Measurements from ENCODE around the gene CDH15. TPM values are rescaled to one million over a fixed set of nuclear protein-coding genes. Genes with fewer than 3 reads are reported as not detected.

Gene CDH15
- total RNA-seq, 1 donor from 2014 or later: 0.18 TPM

DNA sequence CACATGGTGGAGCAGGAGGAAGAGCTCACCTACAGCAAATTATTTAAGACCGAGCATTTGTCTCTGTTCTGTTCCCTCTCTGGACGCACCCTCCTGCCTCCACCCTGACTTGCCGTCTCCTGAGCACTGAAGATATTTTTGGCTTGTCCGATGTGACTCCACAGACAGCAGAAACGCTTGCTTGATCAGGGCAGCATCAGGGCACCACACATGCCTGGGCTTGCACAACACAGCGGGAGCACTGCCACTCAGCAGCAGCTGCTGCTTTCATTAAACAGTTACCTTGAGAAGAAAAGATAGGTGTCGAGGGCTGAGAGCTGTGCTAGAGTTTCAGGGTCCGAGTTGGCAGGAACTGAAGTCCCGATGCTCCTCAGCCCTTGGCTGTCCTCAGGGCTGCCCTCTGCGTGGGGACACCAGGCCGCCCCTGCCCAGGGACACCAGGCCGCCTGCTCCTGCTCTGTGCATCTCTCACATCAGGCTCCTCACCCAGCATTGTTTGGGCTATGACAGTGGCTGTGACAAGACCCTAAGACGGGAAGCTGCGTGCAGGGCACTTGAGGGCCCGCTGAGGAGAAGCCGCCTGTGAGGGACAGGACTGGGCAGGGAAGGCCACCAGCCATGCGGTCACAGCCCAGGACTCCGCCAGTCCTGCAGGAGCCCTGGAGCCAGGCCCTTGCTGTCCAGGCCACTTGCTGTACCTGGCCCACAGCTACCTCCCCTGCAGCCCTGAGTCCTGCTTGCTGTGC lies 21.3 kb upstream of the CDH15 start:
- H3K4me1 ChIP-seq (ENCODE audit: insufficient read depth, low read length): no peaks in the 10 kb centered on the region
- H4K20me1 ChIP-seq (ENCODE audit: insufficient read depth, low read length): no peaks in the 10 kb centered on the region
- no peaks in the 10 kb centered on the region for H3K79me2 ChIP-seq (ENCODE audit: insufficient read depth, low read length)
- no peak overlapping the region for H3K9ac ChIP-seq (ENCODE audit: low read length)
- H3K27ac ChIP-seq (ENCODE audit: low read depth, low read length): no peak overlapping the region
- TF ChIP-seq CTCF (IDR thresholded peaks at IDR 0.05; ENCODE audit: insufficient read depth, low read depth, low read length) (no peak), EZH2 (IDR thresholded peaks at IDR 0.05; ENCODE audit: insufficient read depth, low read length) (no peak)
- Mint-ChIP-seq H3K9me3 (ENCODE audit: unreplicated experiment) (peaks cover 11% of the 10 kb centered on the region), H3K4me3 (ENCODE audit: unreplicated experiment) (no peak overlapping the region), H3K27ac (ENCODE audit: unreplicated experiment) (no peak overlapping the region), H3K4me1 (ENCODE audit: low read depth, unreplicated experiment) (peaks cover 5% of the 10 kb centered on the region), H3K36me3 (ENCODE audit: low read depth, unreplicated experiment) (peaks cover 25% of the 10 kb centered on the region), H3K27me3 (ENCODE audit: low read depth, unreplicated experiment) (no peaks in the 10 kb centered on the region)
- no peaks in the 10 kb centered on the region for H3K27me3 ChIP-seq (ENCODE audit: insufficient read depth, low read length)
- DNase-seq (ENCODE audit: low read depth) (no peak), FAIRE-seq (no peak)
- no peak overlapping the region for H2AFZ ChIP-seq (ENCODE audit: low read depth, low read length)
- no peak overlapping the region for H3K4me2 ChIP-seq (ENCODE audit: low read length)
- H3K4me3 ChIP-seq (ENCODE audit: insufficient read depth, low read depth, low read length): no peak overlapping the region
- peaks cover 3% of the 10 kb centered on the region for H3K36me3 ChIP-seq (ENCODE audit: insufficient read depth, low read length)
- no peaks in the 10 kb centered on the region for H3K9me3 ChIP-seq (ENCODE audit: insufficient read depth, low read depth, low read length)

GRCh38 chr16:89150981-89151380 lies 20.6 kb upstream of the CDH15 start:
- Mint-ChIP-seq H3K27me3 (ENCODE audit: low read depth, unreplicated experiment) (no peaks in the 10 kb centered on the region), H3K9me3 (ENCODE audit: unreplicated experiment) (peaks cover 11% of the 10 kb centered on the region), H3K4me3 (ENCODE audit: unreplicated experiment) (no peak overlapping the region), H3K4me1 (ENCODE audit: low read depth, unreplicated experiment) (peaks cover 11% of the 10 kb centered on the region), H3K36me3 (ENCODE audit: low read depth, unreplicated experiment) (peaks cover 25% of the 10 kb centered on the region), H3K27ac (ENCODE audit: unreplicated experiment) (no peak overlapping the region)
- H3K27me3 ChIP-seq (ENCODE audit: insufficient read depth, low read length): no peaks in the 10 kb centered on the region
- DNase-seq (ENCODE audit: low read depth) (no peak), FAIRE-seq (no peak)
- no peak overlapping the region for H3K4me2 ChIP-seq (ENCODE audit: low read length)
- H3K4me3 ChIP-seq (ENCODE audit: insufficient read depth, low read depth, low read length): no peak overlapping the region
- no peak overlapping the region for H2AFZ ChIP-seq (ENCODE audit: low read depth, low read length)
- H3K79me2 ChIP-seq (ENCODE audit: insufficient read depth, low read length): no peaks in the 10 kb centered on the region
- H3K36me3 ChIP-seq (ENCODE audit: insufficient read depth, low read length): peaks cover 3% of the 10 kb centered on the region
- H3K4me1 ChIP-seq (ENCODE audit: insufficient read depth, low read length): no peaks in the 10 kb centered on the region
- H3K9me3 ChIP-seq (ENCODE audit: insufficient read depth, low read depth, low read length): no peaks in the 10 kb centered on the region
- no peak overlapping the region for H3K27ac ChIP-seq (ENCODE audit: low read depth, low read length)
- no peaks in the 10 kb centered on the region for H4K20me1 ChIP-seq (ENCODE audit: insufficient read depth, low read length)
- TF ChIP-seq EZH2 (IDR thresholded peaks at IDR 0.05; ENCODE audit: insufficient read depth, low read length) (no peak), CTCF (IDR thresholded peaks at IDR 0.05; ENCODE audit: insufficient read depth, low read depth, low read length) (no peak)
- no peak overlapping the region for H3K9ac ChIP-seq (ENCODE audit: low read length)

Data from astrocyte (in vitro differentiated cells and primary cell).